Activated naive CD4-positive, alpha-beta T cell treated with anti-CD3 and anti-CD28 coated beads, Interleukin-2, amount 50 U/mL, for 24 hours (primary cell): ENCODE data around the gene PARD6A.

ENCODE experiments used
- H3K27ac Mint-ChIP-seq: one replicate; pipeline ENCODE4 v1.8.0; 2021; ENCODE audit warnings: mild to moderate bottlenecking, mixed read lengths
- H3K27me3 Mint-ChIP-seq: one replicate; pipeline ENCODE4 v1.8.0; 2021; ENCODE audit warnings: mixed read lengths
- H3K36me3 Mint-ChIP-seq: one replicate; pipeline ENCODE4 v1.8.0; 2021; ENCODE audit warnings: mixed read lengths
- H3K4me1 Mint-ChIP-seq: one replicate; pipeline ENCODE4 v1.8.0; 2021; ENCODE audit warnings: mixed read lengths
- H3K4me3 Mint-ChIP-seq: one replicate; pipeline ENCODE4 v1.8.0; 2021; ENCODE audit warnings: mild to moderate bottlenecking, mixed read lengths
- H3K9me3 Mint-ChIP-seq: one replicate; pipeline ENCODE4 v1.8.0; 2021; ENCODE audit warnings: mixed read lengths

The PARD6A gene

GRCh38 chr16:67660564-67661028 is at the start of gene PARD6A:
Gene PARD6A, plus strand, starts transcription at chr16:67660960. Its CDS starts 79 bp downstream, at chr16:67661039.
- Mint-ChIP-seq H3K4me3 (peak within 1 kb of the TSS; percentile 93), H3K4me1 (peaks cover 17% of the 10 kb centered on the region), H3K36me3 (peaks cover 2% of the 10 kb centered on the region), H3K27ac (peak within 1 kb of the TSS; percentile 93), H3K27me3 (no peaks in the 10 kb centered on the region), H3K9me3 (no peaks in the 10 kb centered on the region)

- Mint-ChIP-seq H3K9me3 (no peaks in the 10 kb centered on the region), H3K27ac (no peak overlapping the region)
These were observed 47.0 kb upstream of the PARD6A start for GRCh38 chr16:67613808-67614207.

GRCh38 chr16:67628216-67628615 is 32.5 kb upstream of the PARD6A start:
- peaks cover 12% of the 10 kb centered on the region for H3K36me3 Mint-ChIP-seq
- no peaks in the 10 kb centered on the region for H3K4me1 Mint-ChIP-seq
- H3K27ac Mint-ChIP-seq = no peak overlapping the region
- no peak overlapping the region for H3K4me3 Mint-ChIP-seq
- no peaks in the 10 kb centered on the region for H3K9me3 Mint-ChIP-seq
- H3K27me3 Mint-ChIP-seq = no peaks in the 10 kb centered on the region

More at GRCh38 chr16:67613808-67614207, 47.0 kb upstream of the PARD6A start:
- H3K4me1 Mint-ChIP-seq = peaks cover 4% of the 10 kb centered on the region
- no peaks in the 10 kb centered on the region for H3K27me3 Mint-ChIP-seq
- no peak overlapping the region for H3K4me3 Mint-ChIP-seq
- H3K36me3 Mint-ChIP-seq = peaks cover 7% of the 10 kb centered on the region

- no peak overlapping the region for H3K4me3 Mint-ChIP-seq
- no peak overlapping the region for H3K27ac Mint-ChIP-seq
- no peaks in the 10 kb centered on the region for H3K27me3 Mint-ChIP-seq
- no peaks in the 10 kb centered on the region for H3K4me1 Mint-ChIP-seq
- peaks cover 14% of the 10 kb centered on the region for H3K36me3 Mint-ChIP-seq
- no peaks in the 10 kb centered on the region for H3K9me3 Mint-ChIP-seq
These were observed 28.2 kb upstream of the PARD6A start for GRCh38 chr16:67632415-67633172.

- H3K27me3 Mint-ChIP-seq = no peaks in the 10 kb centered on the region
- H3K4me3 Mint-ChIP-seq = no peak overlapping the region
- peak overlapping the region; percentile 72 for H3K27ac Mint-ChIP-seq
- H3K4me1 Mint-ChIP-seq = no peaks in the 10 kb centered on the region
- peaks cover 3% of the 10 kb centered on the region for H3K36me3 Mint-ChIP-seq
- H3K9me3 Mint-ChIP-seq = no peaks in the 10 kb centered on the region
These were observed 24.0 kb upstream of the PARD6A start for GRCh38 chr16:67636713-67637112.

- Mint-ChIP-seq H3K9me3 (no peaks in the 10 kb centered on the region), H3K36me3 (peaks cover 3% of the 10 kb centered on the region), H3K27ac (no peak overlapping the region), H3K27me3 (no peaks in the 10 kb centered on the region), H3K4me1 (no peaks in the 10 kb centered on the region), H3K4me3 (no peak overlapping the region)
These were observed 23.1 kb upstream of the PARD6A start for GRCh38 chr16:67637625-67638024.

- Mint-ChIP-seq H3K27ac (no peak overlapping the region), H3K27me3 (no peaks in the 10 kb centered on the region), H3K9me3 (no peaks in the 10 kb centered on the region), H3K4me1 (peaks cover 8% of the 10 kb centered on the region), H3K4me3 (no peak overlapping the region), H3K36me3 (peaks cover under 1% of the 10 kb centered on the region)
These were observed 18.7 kb upstream of the PARD6A start for GRCh38 chr16:67641779-67642708.

GRCh38 chr16:67644038-67644437 is 16.7 kb upstream of the PARD6A start:
- Mint-ChIP-seq H3K27ac (no peak overlapping the region), H3K4me3 (peak overlapping the region; percentile 77), H3K9me3 (no peaks in the 10 kb centered on the region), H3K27me3 (no peaks in the 10 kb centered on the region), H3K36me3 (no peaks in the 10 kb centered on the region), H3K4me1 (peaks cover 8% of the 10 kb centered on the region)

GRCh38 chr16:67645397-67646121 is 15.2 kb upstream of the PARD6A start:
- Mint-ChIP-seq H3K4me3 (peak overlapping the region; percentile 86), H3K27me3 (no peaks in the 10 kb centered on the region), H3K9me3 (no peaks in the 10 kb centered on the region)

GRCh38 chr16:67647111-67647651 is 13.6 kb upstream of the PARD6A start:
- Mint-ChIP-seq H3K9me3 (no peaks in the 10 kb centered on the region), H3K4me3 (peak overlapping the region; percentile 7), H3K36me3 (peaks cover 8% of the 10 kb centered on the region), H3K27ac (no peak overlapping the region), H3K27me3 (no peaks in the 10 kb centered on the region), H3K4me1 (peaks cover 22% of the 10 kb centered on the region)

More at GRCh38 chr16:67645397-67646121, 15.2 kb upstream of the PARD6A start:
- Mint-ChIP-seq H3K36me3 (peaks cover 2% of the 10 kb centered on the region), H3K4me1 (peaks cover 16% of the 10 kb centered on the region), H3K27ac (peak overlapping the region; percentile 23)

GRCh38 chr16:67647681-67648080 is 13.1 kb upstream of the PARD6A start:
- H3K36me3 Mint-ChIP-seq = peaks cover 9% of the 10 kb centered on the region
- H3K27ac Mint-ChIP-seq = no peak overlapping the region
- H3K4me1 Mint-ChIP-seq = peaks cover 22% of the 10 kb centered on the region
- H3K4me3 Mint-ChIP-seq = no peak overlapping the region
- H3K27me3 Mint-ChIP-seq = no peaks in the 10 kb centered on the region
- H3K9me3 Mint-ChIP-seq = no peaks in the 10 kb centered on the region

- no peak overlapping the region for H3K27ac Mint-ChIP-seq
- no peaks in the 10 kb centered on the region for H3K9me3 Mint-ChIP-seq
- H3K4me1 Mint-ChIP-seq = peaks cover 22% of the 10 kb centered on the region
- H3K36me3 Mint-ChIP-seq = peaks cover 9% of the 10 kb centered on the region
- no peaks in the 10 kb centered on the region for H3K27me3 Mint-ChIP-seq
- no peak overlapping the region for H3K4me3 Mint-ChIP-seq
These were observed 12.5 kb upstream of the PARD6A start for GRCh38 chr16:67648088-67648763.

- Mint-ChIP-seq H3K27me3 (no peaks in the 10 kb centered on the region), H3K4me3 (no peak overlapping the region), H3K4me1 (peaks cover 22% of the 10 kb centered on the region), H3K27ac (no peak overlapping the region), H3K9me3 (no peaks in the 10 kb centered on the region), H3K36me3 (peaks cover 9% of the 10 kb centered on the region)
These were observed 11.9 kb upstream of the PARD6A start for GRCh38 chr16:67648764-67649407.

- H3K27ac Mint-ChIP-seq = no peak overlapping the region
- H3K27me3 Mint-ChIP-seq = no peaks in the 10 kb centered on the region
- peaks cover 9% of the 10 kb centered on the region for H3K36me3 Mint-ChIP-seq
- H3K4me3 Mint-ChIP-seq = no peak overlapping the region
- H3K9me3 Mint-ChIP-seq = no peaks in the 10 kb centered on the region
- H3K4me1 Mint-ChIP-seq = peaks cover 20% of the 10 kb centered on the region
These were observed 11.2 kb upstream of the PARD6A start for GRCh38 chr16:67649494-67649931.
